IPS-15b (cell line): ENCODE data around the gene DOK1.

Experiments used
- H3K27me3 ChIP-seq: one replicate; pipeline ENCODE4 v1.6.1; 2013; ENCODE audit warnings: low read length; ENCODE audit not compliant: control insufficient read depth, insufficient read depth
- H3K36me3 ChIP-seq: one replicate; pipeline ENCODE4 v1.6.1; 2013; ENCODE audit warnings: low read length; ENCODE audit not compliant: control insufficient read depth, insufficient read depth
- H3K4me1 ChIP-seq: one replicate; pipeline ENCODE4 v1.6.1; 2013; ENCODE audit warnings: mild to moderate bottlenecking, low read length; ENCODE audit not compliant: control insufficient read depth, insufficient read depth
- H3K4me3 ChIP-seq: one replicate; pipeline ENCODE4 v1.5.1; 2013; ENCODE audit warnings: low read depth, low read length
- H3K9ac ChIP-seq: one replicate; pipeline ENCODE4 v1.6.1; 2013; ENCODE audit warnings: low read depth, mild to moderate bottlenecking, low read length
- H3K9me3 ChIP-seq: one replicate; pipeline ENCODE4 v1.6.1; 2013; ENCODE audit warnings: mild to moderate bottlenecking, low read length; ENCODE audit not compliant: control insufficient read depth, insufficient read depth

The DOK1 gene

DNA sequence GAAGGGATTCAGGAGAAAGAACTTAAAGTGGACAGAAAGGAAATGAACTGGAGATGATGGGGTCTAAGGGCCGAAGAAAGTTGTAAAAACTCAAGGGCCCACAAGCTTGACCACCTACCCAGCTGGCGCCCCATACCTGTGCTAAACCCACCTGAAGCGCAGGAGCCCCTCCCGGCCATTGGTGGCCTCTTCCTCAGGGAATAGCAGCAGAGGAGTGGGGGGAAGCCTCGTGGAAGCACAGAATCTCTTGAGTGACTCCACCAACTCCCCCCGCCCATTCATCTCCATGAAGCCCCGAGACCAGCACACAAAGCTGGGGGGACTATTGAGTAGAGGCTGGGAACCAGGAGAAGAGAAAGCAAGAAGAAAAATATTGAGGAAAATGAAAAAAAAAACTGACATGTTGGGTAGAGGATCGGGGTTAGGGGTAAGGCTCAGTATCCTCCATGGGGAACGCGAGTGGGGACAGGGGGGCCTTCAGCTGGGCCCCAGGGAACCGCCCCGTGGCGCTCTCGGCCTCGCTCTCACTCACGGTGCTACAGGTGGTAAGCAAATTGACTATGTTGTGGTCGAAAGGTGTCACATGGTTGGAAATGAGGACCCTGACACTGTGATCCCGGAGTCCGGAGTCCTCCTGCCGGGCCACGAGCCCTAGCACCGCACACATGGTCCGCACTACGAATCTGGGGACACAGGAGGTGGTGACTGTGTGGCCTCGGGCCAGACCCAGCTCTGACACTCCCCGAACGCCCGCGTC lies 25.7 kb upstream of the DOK1 start:
- H3K4me1 ChIP-seq = peaks cover 3% of the 10 kb centered on the region
- H3K4me3 ChIP-seq = peak overlapping the region; percentile 99
- peaks cover 17% of the 10 kb centered on the region for H3K36me3 ChIP-seq
- no peaks in the 10 kb centered on the region for H3K9me3 ChIP-seq
- H3K9ac ChIP-seq = peak overlapping the region; percentile 87
- peaks cover 5% of the 10 kb centered on the region for H3K27me3 ChIP-seq

DNA sequence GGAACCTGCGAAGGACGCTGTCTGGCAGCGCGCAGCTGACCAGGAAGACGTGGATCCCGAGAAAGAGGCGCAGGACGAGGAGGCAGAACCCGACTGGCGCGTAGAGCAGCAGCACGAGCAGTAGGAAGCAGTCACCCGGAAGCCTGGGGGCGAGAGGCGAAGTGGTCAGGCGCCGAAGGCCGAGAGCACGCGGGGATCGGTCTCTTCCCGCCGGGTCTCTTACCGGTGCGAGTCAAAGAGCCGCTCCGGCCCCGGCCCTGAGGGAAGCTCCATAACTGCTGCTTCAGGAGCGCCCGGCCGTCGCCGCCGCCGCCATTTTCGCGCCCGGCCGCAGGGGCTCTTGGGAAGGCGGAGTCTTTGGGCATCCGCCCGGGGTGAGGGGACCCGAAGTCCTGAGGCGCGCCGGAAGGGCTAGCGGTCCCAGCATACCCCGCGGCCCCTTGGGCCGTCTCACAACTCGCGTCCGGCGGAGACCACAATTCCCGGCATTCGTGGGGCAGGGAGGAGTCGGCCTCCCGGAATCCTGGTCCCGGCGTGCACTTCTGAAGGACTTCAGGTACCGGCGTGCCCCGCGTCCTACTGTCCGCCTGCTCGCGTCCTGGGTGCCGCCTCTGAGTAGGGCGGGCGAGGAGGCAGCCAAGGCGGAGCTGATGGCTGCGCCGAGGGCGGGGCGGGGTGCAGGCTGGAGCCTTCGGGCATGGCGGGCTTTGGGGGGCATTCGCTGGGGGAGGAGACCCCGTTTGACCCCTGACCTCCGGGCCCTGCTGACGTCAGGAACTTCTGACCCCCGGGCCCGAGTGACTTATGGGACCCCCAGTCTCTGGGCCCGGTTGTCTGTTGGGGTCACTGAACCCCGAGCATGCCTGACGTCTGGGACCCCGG lies 24.9 kb upstream of the DOK1 start, which contains the start of the genes AUP1 and HTRA2:
Gene AUP1 (minus strand): TSS at position 350 of the 882 bp plus-strand sequence. CDS start 77 bp downstream, at position 273.
Gene HTRA2 (plus strand): TSS at position 577 of the 882 bp plus-strand sequence. CDS start 74 bp downstream, at position 651.
- peaks cover 3% of the 10 kb centered on the region for H3K27me3 ChIP-seq
- H3K9me3 ChIP-seq = no peaks in the 10 kb centered on the region
- H3K36me3 ChIP-seq = peaks cover 17% of the 10 kb centered on the region
- peak within 1 kb of the TSS; percentile 99 for H3K4me3 ChIP-seq
- peak within 1 kb of the TSS; percentile 87 for H3K9ac ChIP-seq
- peaks cover 3% of the 10 kb centered on the region for H3K4me1 ChIP-seq

DNA sequence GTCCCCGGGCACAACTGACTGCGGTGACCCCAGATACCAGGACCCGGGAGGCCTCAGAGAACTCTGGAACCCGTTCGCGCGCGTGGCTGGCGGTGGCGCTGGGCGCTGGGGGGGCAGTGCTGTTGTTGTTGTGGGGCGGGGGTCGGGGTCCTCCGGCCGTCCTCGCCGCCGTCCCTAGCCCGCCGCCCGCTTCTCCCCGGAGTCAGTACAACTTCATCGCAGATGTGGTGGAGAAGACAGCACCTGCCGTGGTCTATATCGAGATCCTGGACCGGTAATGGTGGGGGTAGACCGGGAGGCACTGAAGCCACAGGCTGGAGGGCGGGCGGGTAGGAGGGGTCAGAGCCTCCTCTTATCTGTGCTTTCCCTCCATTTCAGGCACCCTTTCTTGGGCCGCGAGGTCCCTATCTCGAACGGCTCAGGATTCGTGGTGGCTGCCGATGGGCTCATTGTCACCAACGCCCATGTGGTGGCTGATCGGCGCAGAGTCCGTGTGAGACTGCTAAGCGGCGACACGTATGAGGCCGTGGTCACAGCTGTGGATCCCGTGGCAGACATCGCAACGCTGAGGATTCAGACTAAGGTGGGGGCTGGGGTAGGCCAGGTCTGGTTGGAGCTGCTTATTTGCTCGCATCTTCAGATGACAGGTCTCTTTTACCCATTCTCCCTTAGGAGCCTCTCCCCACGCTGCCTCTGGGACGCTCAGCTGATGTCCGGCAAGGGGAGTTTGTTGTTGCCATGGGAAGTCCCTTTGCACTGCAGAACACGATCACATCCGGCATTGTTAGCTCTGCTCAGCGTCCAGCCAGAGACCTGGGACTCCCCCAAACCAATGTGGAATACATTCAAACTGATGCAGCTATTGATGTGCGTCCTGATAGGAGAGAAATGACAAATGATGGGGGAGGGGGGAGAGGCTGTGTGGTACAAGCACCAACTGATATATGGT lies 24.0 kb upstream of the DOK1 start:
- peaks cover 3% of the 10 kb centered on the region for H3K4me1 ChIP-seq
- peaks cover 17% of the 10 kb centered on the region for H3K36me3 ChIP-seq
- peaks cover 3% of the 10 kb centered on the region for H3K27me3 ChIP-seq
- peak overlapping the region; percentile 99 for H3K4me3 ChIP-seq
- H3K9ac ChIP-seq = peak overlapping the region; percentile 37
- no peaks in the 10 kb centered on the region for H3K9me3 ChIP-seq

DNA sequence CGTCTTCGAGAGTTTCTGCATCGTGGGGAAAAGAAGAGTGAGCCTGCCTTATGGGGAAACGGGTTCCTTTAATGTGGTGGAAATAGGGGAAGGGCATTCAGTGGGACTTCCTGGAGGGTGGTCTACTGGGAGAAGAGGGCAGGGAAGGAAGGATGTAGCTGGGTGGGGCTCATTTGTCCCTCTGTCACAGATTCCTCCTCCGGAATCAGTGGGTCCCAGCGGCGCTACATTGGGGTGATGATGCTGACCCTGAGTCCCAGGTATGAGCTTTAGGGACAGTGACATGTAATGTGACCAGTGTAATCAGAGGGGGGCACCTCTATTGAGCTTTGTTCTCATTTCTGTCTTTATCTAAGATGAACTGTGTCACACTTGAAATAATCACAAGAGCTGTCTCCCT lies 22.9 kb upstream of the DOK1 start:
- Histone ChIP-seq H3K9me3 (no peaks in the 10 kb centered on the region), H3K4me1 (peaks cover 3% of the 10 kb centered on the region), H3K9ac (no peak overlapping the region), H3K27me3 (peaks cover 3% of the 10 kb centered on the region), H3K36me3 (peaks cover 13% of the 10 kb centered on the region), H3K4me3 (no peak overlapping the region)

DNA sequence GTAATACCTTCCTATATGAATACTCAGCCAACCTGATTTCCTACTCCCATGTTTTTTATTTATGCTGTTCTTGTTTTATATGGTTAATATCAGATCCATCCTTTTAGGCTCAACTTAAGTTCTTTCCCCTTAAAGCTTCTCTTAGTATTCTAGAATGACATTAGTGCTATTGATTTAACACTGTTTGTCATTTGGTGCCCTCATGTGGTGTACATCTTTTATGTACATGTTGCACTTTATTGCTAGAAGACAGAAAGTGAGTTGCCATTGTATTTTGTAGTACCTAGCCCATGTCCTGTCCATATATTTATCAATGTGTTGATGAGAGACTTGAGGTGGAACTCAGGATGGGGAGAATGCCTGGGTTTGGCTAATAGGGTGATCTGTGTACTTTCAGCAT lies 22.3 kb upstream of the DOK1 start:
- Histone ChIP-seq H3K9ac (no peak overlapping the region), H3K36me3 (peaks cover 7% of the 10 kb centered on the region), H3K4me1 (peaks cover 3% of the 10 kb centered on the region), H3K27me3 (peaks cover 3% of the 10 kb centered on the region), H3K9me3 (no peaks in the 10 kb centered on the region), H3K4me3 (no peak overlapping the region)

DNA sequence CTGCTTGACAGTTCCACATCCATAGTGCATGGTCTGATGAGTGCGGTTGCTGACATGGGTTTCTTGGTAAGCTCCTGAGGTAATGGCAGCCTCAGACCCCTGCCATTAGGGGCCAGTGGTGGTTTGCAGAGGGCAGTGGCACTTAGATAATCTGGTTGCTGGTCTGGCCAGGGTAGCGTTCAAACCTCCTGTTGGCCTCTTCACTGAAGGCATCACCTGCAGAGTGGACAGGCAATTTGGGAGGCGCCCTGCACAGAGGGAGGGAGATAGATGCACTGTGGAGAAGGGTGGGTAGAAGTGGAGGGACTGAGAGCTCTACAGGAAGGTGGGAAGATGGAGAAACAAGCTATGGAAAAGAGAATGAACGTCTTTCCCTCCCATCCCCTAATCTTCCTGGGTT lies 21.1 kb upstream of the DOK1 start:
- H3K9me3 ChIP-seq = no peaks in the 10 kb centered on the region
- H3K9ac ChIP-seq = no peak overlapping the region
- no peaks in the 10 kb centered on the region for H3K36me3 ChIP-seq
- no peak overlapping the region for H3K4me3 ChIP-seq
- H3K27me3 ChIP-seq = peaks cover 8% of the 10 kb centered on the region
- peaks cover 1% of the 10 kb centered on the region for H3K4me1 ChIP-seq

DNA sequence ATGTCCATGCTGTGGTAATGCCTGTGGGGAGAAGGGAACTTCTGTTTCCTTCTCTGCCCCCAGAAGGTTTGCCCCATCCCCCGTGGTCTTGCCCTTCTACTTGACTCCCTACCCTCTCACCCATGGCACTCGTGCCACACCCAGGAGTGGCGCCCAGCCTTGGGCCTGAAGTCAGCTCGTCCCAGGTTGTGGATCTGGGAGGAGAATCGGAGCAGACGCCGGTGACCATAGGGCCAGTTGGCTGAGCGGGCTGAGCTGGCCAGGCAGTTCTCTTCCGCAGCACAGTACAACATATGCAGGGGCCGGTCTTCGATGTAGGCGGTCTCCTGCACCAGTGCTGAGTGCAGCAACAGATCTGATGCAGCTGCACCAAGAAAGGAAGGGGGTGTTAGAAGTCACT lies 20.1 kb upstream of the DOK1 start:
- peaks cover 10% of the 10 kb centered on the region for H3K27me3 ChIP-seq
- no peaks in the 10 kb centered on the region for H3K4me1 ChIP-seq
- no peaks in the 10 kb centered on the region for H3K9me3 ChIP-seq
- no peak overlapping the region for H3K4me3 ChIP-seq
- H3K36me3 ChIP-seq = no peaks in the 10 kb centered on the region
- H3K9ac ChIP-seq = no peak overlapping the region

DNA sequence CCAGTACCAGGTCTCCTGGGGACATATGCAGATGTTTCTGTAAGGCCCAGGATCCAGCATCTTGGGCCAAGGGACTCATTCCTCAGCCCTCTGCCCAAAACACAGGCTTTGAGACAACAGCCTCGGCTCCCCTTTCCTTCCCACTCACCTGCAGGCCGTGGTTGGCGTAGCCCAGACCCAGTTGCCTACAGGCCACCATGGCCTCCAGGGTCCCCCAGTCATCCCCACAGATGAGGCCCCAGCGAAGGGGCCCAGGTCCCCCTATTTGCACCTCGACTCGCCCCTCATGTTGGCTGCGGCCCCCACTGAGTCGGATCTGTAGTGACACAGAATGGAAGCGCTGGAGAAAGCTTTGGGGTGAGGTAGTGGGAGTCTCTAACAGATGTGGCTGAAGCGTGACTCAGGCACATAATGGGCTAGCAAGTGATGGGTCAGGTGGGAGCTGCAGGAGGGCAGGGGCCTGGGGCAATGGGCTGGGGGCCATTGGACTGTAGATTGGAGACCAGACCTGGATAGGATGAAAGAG lies 19.0 kb upstream of the DOK1 start:
- H3K36me3 ChIP-seq = no peaks in the 10 kb centered on the region
- no peaks in the 10 kb centered on the region for H3K4me1 ChIP-seq
- H3K4me3 ChIP-seq = no peak overlapping the region
- no peaks in the 10 kb centered on the region for H3K9me3 ChIP-seq
- H3K27me3 ChIP-seq = peaks cover 10% of the 10 kb centered on the region
- H3K9ac ChIP-seq = no peak overlapping the region

DNA sequence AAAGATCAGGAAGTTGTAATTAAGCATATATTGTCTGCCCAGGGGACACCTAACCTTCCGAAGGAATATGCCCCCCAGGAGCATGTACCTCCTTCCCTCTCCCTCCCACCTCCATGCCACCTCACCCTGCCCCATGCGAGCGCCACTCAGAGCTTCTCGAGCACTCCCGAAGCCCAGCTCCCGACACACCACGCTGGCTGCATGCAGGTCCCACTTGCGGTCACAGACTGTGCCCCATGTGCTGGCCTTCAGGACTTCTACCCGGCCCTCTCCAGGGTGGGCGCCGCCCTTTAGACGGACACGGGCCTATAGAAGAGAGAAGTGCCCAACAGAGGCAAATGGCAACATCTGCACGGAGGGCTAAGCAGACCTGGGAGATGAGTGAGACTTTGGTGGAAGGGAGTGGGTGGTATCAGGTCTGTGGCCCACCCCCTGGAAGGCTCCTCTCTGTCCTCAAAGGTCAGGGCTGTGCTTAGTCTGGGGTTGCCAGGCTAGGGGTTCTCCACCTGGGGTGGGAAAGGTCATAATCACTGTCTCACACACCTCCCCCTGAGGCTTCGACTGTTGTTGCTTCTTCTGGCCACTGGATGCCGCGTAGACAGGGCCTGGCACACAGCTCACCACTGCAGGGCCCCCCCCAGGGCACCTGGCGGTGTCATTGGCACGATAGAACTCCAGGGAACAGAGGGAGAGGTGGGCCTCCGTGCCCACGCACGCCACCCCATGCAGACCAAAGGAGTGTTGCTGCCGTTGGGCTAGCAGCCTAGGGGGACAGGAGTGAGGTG lies 18.2 kb upstream of the DOK1 start:
- Histone ChIP-seq H3K4me3 (no peak overlapping the region), H3K4me1 (no peaks in the 10 kb centered on the region), H3K9me3 (no peaks in the 10 kb centered on the region), H3K27me3 (peaks cover 6% of the 10 kb centered on the region), H3K9ac (no peak overlapping the region), H3K36me3 (no peaks in the 10 kb centered on the region)

DNA sequence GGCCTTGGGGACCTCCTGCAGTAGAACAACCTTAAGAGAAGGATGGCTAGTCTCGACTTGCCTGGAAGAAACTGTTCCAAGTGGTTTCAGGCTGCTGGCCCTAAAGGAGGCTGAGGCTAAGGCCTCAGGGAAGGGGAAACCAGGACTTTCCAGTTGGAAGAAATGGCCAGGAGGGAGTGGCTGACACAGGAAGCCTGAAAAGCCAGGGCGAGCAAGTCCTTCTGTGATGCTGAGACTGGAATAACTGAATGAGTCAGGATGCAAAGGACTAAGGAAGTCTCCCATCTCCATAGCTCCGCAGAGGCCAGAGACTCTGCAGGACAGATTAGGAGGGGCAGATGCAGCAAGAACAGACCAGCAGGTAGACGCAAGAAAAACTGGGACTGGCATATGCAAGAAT lies 17.4 kb upstream of the DOK1 start:
- H3K27me3 ChIP-seq = peaks cover 6% of the 10 kb centered on the region
- H3K36me3 ChIP-seq = no peaks in the 10 kb centered on the region
- no peaks in the 10 kb centered on the region for H3K4me1 ChIP-seq
- H3K9ac ChIP-seq = no peak overlapping the region
- no peaks in the 10 kb centered on the region for H3K9me3 ChIP-seq
- H3K4me3 ChIP-seq = no peak overlapping the region
